HCT116 (cell line): ENCODE measurements around the gene ADAM10. TPM values are rescaled to one million over a fixed set of nuclear protein-coding genes. Genes with fewer than 3 reads are reported as not detected.

Source experiments
- ATAC-seq: fragments of 200-7000 bp; cut with Tn5 transposase; 2 replicates; pipeline ENCODE4 v1.9.1; 2020; ENCODE audit warnings: mild to moderate bottlenecking, moderate library complexity
- BruUV-seq: library from RNA; stranded (reverse); fragments of 400-500 nt; replicated peaks from 2 replicates; lab custom pipeline; 2021; lab: Mats Ljungman, UMichigan
- CTCF ChIA-PET: fragments of 300-600 bp; sonication (Branson Sonifier 250); formaldehyde crosslinking; loops from one replicate; lab custom pipeline; 2021; ENCODE audit warnings: antibody characterized with exemption; lab: Charles Lee
- POLR2A ChIA-PET: fragments of 300-600, 350-600 bp; sonication (Branson Sonifier 250); formaldehyde crosslinking; loops from one replicate; lab custom pipeline; 2021; ENCODE audit warnings: antibody characterized with exemption; lab: Charles Lee
- RAD21 ChIA-PET, 2 experiments: fragments of 300-600 bp; sonication (Branson Sonifier 250); formaldehyde crosslinking; loops; one replicate each; lab custom pipeline; 2023; ENCODE audit warnings: low total read pairs in 2 of 2; ENCODE audit not compliant: uncharacterized antibody in 2 of 2, unreplicated experiment in 2 of 2, low non-redundant PET in 1 of 2; lab: Charles Lee
- DNase-seq: peaks from one replicate; pipeline ENCODE4 v3.0.0-alpha.2; 2010; ENCODE audit warnings: low read depth, low spot score
- H2AFZ ChIP-seq: fragments of 200-600 bp; shearing (Covaris generic), sonication (generic); 2 replicates; pipeline ENCODE4 v1.6.1; 2017; ENCODE audit warnings: low read depth, mixed run types, mixed read lengths, antibody characterized with exemption, low read length; ENCODE audit not compliant: poor library complexity, severe bottlenecking
- H3K27ac ChIP-seq: 2 replicates; pipeline ENCODE4 v1.5.1; 2012; ENCODE audit warnings: low read depth, low read length
- H3K27me3 ChIP-seq: fragments of 200-600 bp; sonication (generic); 2 replicates; pipeline ENCODE4 v1.6.1; 2016; ENCODE audit warnings: mixed run types, low read length, mixed read lengths; ENCODE audit not compliant: insufficient read depth
- H3K36me3 ChIP-seq, 2 experiments: fragments of 200-500 bp in 1 of 2; fragments of 200-600 bp in 1 of 2; sonication (Bioruptor generic) in 1 of 2; sonication (generic) in 1 of 2; 2 replicates each; pipeline versions ENCODE4 v1.5.1 to v1.6.1; 2014 to 2016; ENCODE audit warnings: low read length in 2 of 2, inconsistent platforms in 1 of 2, mixed read lengths in 1 of 2, mixed run types in 1 of 2; ENCODE audit not compliant: insufficient read depth in 2 of 2, control insufficient read depth in 1 of 2
- H3K4me1 ChIP-seq, 2 experiments: fragments of 200-600 bp in 1 of 2; sonication (generic) in 1 of 2; 2 replicates each; pipeline versions ENCODE4 v1.5.1 to v1.6.1; 2012 to 2017; ENCODE audit warnings: low read length in 2 of 2, inconsistent platforms in 1 of 2, mild to moderate bottlenecking in 1 of 2, mixed read lengths in 1 of 2, mixed run types in 1 of 2, moderate library complexity in 1 of 2; ENCODE audit not compliant: insufficient read depth in 2 of 2, control insufficient read depth in 1 of 2
- H3K4me2 ChIP-seq: fragments of 200-600 bp; sonication (generic); 2 replicates; pipeline ENCODE4 v1.6.1; 2017; ENCODE audit warnings: mixed run types, low read length, mixed read lengths
- H3K4me3 ChIP-seq, 2 experiments: fragments of 200-600 bp in 1 of 2; sonication (generic) in 1 of 2; replicated peaks in 1 of 2; 2 replicates each; pipeline ENCODE4 v1.5.1; 2011 to 2016; ENCODE audit warnings: low read length in 2 of 2, control low read depth in 1 of 2, low read depth in 1 of 2, mild to moderate bottlenecking in 1 of 2, mixed read lengths in 1 of 2, mixed run types in 1 of 2
- H3K79me2 ChIP-seq: fragments of 200-600 bp; sonication (generic); 2 replicates; pipeline ENCODE4 v1.6.1; 2017; ENCODE audit warnings: mild to moderate bottlenecking, mixed run types, low read length, moderate library complexity, mixed read lengths; ENCODE audit not compliant: insufficient read depth
- H3K9ac ChIP-seq: fragments of 200-600 bp; sonication (generic); 2 replicates; pipeline ENCODE4 v1.6.1; 2016; ENCODE audit warnings: low read length, mixed read lengths
- H3K9me2 ChIP-seq: fragments of 200-600 bp; sonication (generic), shearing (Covaris generic); 2 replicates; pipeline ENCODE4 v1.6.1; 2017; ENCODE audit warnings: mixed run types, mild to moderate bottlenecking, moderate library complexity; ENCODE audit not compliant: insufficient read depth
- H3K9me3 ChIP-seq, 2 experiments: fragments of 200-500 bp in 1 of 2; fragments of 200-600 bp in 1 of 2; sonication (Bioruptor generic) in 1 of 2; sonication (generic) in 1 of 2; 2 replicates each; pipeline ENCODE4 v1.6.1; 2014 to 2017; ENCODE audit warnings: low read length in 2 of 2, mixed read lengths in 2 of 2, inconsistent platforms in 1 of 2, low read depth in 1 of 2, mild to moderate bottlenecking in 1 of 2, mixed run types in 1 of 2, moderate library complexity in 1 of 2; ENCODE audit not compliant: control insufficient read depth in 1 of 2, insufficient read depth in 1 of 2
- H4K20me1 ChIP-seq: fragments of 200-600 bp; sonication (generic), shearing (Covaris generic); 2 replicates; pipeline ENCODE4 v1.6.1; 2017; ENCODE audit warnings: mixed run types, mild to moderate bottlenecking, moderate library complexity; ENCODE audit not compliant: insufficient read depth
- ATF3 ChIP-seq: IDR thresholded peaks from 2 replicates; pipeline ENCODE4 v1.6.1; 2012
- CBX3 ChIP-seq: IDR thresholded peaks from 2 replicates; pipeline ENCODE4 v1.6.1; 2012; ENCODE audit warnings: low read depth
- CEBPB ChIP-seq: IDR thresholded peaks from 2 replicates; pipeline ENCODE4 v1.6.1; 2012; ENCODE audit warnings: low read depth
- CTCF ChIP-seq, 3 experiments: fragments of 200-600 bp in 1 of 3; sonication (generic) in 1 of 3; IDR thresholded peaks in 2 of 3; conservative IDR thresholded peaks in 1 of 3; 2 replicates each; pipeline ENCODE4 v1.5.1; 2012 to 2017; ENCODE audit warnings: low read depth in 2 of 3, low read length in 2 of 3, antibody characterized with exemption in 1 of 3, borderline replicate concordance in 1 of 3, control low read depth in 1 of 3, mild to moderate bottlenecking in 1 of 3, mixed read lengths in 1 of 3, mixed run types in 1 of 3, moderate library complexity in 1 of 3; ENCODE audit not compliant: insufficient read depth in 1 of 3
- EGR1 ChIP-seq: IDR thresholded peaks from 2 replicates; pipeline ENCODE4 v1.6.1; 2012; ENCODE audit warnings: low read depth
- ELF1 ChIP-seq: IDR thresholded peaks from 2 replicates; pipeline ENCODE4 v1.6.1; 2012; ENCODE audit warnings: low read depth, borderline replicate concordance
- EZH2 ChIP-seq: fragments of 200-600 bp; sonication (generic); IDR thresholded peaks from 2 replicates; pipeline ENCODE4 v1.6.1; 2017; ENCODE audit warnings: antibody characterized with exemption, mixed run types
- EZH2phosphoT487 ChIP-seq: fragments of 200-600 bp; IDR thresholded peaks from 2 replicates; pipeline ENCODE4 v1.6.1; 2018; ENCODE audit warnings: antibody characterized with exemption, borderline replicate concordance
- JUND ChIP-seq: IDR thresholded peaks from 2 replicates; pipeline ENCODE4 v1.6.1; 2012
- MAX ChIP-seq: IDR thresholded peaks from 2 replicates; pipeline ENCODE4 v1.6.1; 2012
- POLR2A ChIP-seq: IDR thresholded peaks from 2 replicates; pipeline ENCODE4 v1.7.0; 2011; ENCODE audit warnings: borderline replicate concordance; ENCODE audit not compliant: insufficient read depth, insufficient read length; ENCODE audit errors: extremely low read depth
- RAD21 ChIP-seq: IDR thresholded peaks from 2 replicates; pipeline ENCODE4 v1.6.1; 2012; ENCODE audit warnings: low read depth, mild to moderate bottlenecking
- REST ChIP-seq: IDR thresholded peaks from 2 replicates; pipeline ENCODE4 v1.6.1; 2012; ENCODE audit warnings: low read depth
- SIN3A ChIP-seq: IDR thresholded peaks from 2 replicates; pipeline ENCODE4 v1.6.1; 2012; ENCODE audit warnings: low read depth
- SP1 ChIP-seq: IDR thresholded peaks from 2 replicates; pipeline ENCODE4 v1.6.1; 2012; ENCODE audit warnings: low read depth
- SRF ChIP-seq: IDR thresholded peaks from 2 replicates; pipeline ENCODE4 v1.6.1; 2012; ENCODE audit warnings: low read depth
- TCF7L2 ChIP-seq: IDR thresholded peaks from 2 replicates; pipeline ENCODE4 v1.7.0; 2011; ENCODE audit warnings: borderline replicate concordance, inconsistent platforms; ENCODE audit not compliant: insufficient read depth, insufficient read length; ENCODE audit errors: extremely low read depth
- ZBTB33 ChIP-seq: IDR thresholded peaks from 2 replicates; pipeline ENCODE4 v1.6.1; 2011; ENCODE audit warnings: mild to moderate bottlenecking, low read length, moderate library complexity; ENCODE audit not compliant: insufficient replicate concordance; ENCODE audit errors: extremely low read depth
- ZFX ChIP-seq: fragments of 450-650 bp; IDR thresholded peaks from 2 replicates; pipeline ENCODE4 v1.6.1; 2017
- ZNF274 ChIP-seq: fragments of 200-500 bp; sonication (Bioruptor generic); IDR thresholded peaks from 2 replicates; pipeline ENCODE4 v1.6.1; 2014; ENCODE audit warnings: mild to moderate bottlenecking, low read depth, low read length, inconsistent platforms
- intact Hi-C: fragments of 100-400 bp; cut with micrococcal nuclease; formaldehyde crosslinking; loops from 2 replicates; pipeline ENCODE4 v1.10.0; 2022
- total RNA-seq: library from RNA; stranded (reverse); gene quantifications from one replicate; pipeline ENCODE4 v1.2.1, GENCODE V29; 2021; ENCODE audit not compliant: unreplicated experiment

Gene ADAM10
- total RNA-seq, 1 experiment from 2014 or later: 158 TPM

- Histone ChIP-seq H3K9me3 (no peaks in the 10 kb centered on the region), H3K9ac (no peak overlapping the region), H3K79me2 (no peaks in the 10 kb centered on the region; the same call in 1 of the 2 replicates), H3K9me2 (no peaks in the 10 kb centered on the region), H3K27me3 (no peaks in the 10 kb centered on the region), H4K20me1 (no peaks in the 10 kb centered on the region), H2AFZ (no peak overlapping the region), H3K4me3 (no peak overlapping the region), H3K4me2 (no peak overlapping the region), H3K27ac (no peak overlapping the region), H3K4me1 (peaks cover 8 to 11% of the 10 kb centered on the region in 2 experiments; a peak in 3 of 4 replicates), H3K36me3 (0 out of 4 replicates have a peak, but pooled peaks cover 0 to under 1% of the 10 kb centered on the region in 2 experiments)
- ChIA-PET CTCF (interaction anchor here (1.4 kb wide), 1 partner anchor 27 kb away, joined by 3 read pairs; the partner anchor contains the start of gene MINDY2), POLR2A (no interaction called here), RAD21 (no interaction called here)
- TF ChIP-seq EZH2phosphoT487: no peak
- no peak for TF ChIP-seq ZNF274
- TF ChIP-seq ZFX: no peak
- TF ChIP-seq RAD21: no peak
- no peak for TF ChIP-seq ELF1
- TF ChIP-seq EZH2: no peak
- no peak for TF ChIP-seq POLR2A
- no peak for TF ChIP-seq SRF
- no peak for TF ChIP-seq ATF3
- TF ChIP-seq SIN3A: no peak
- TF ChIP-seq EGR1: no peak
- TF ChIP-seq JUND: no peak
- no peak for TF ChIP-seq CTCF (IDR thresholded peaks at IDR 0.05 in 2 of 3, conservative IDR thresholded peaks at IDR 0.05 in 1 of 3; ENCODE audit: borderline replicate concordance in 1 of 3, insufficient read depth in 1 of 3, low read depth in 2 of 3, low read length in 2 of 3)
- no peak for TF ChIP-seq REST
- no peak for TF ChIP-seq TCF7L2
- no peak for TF ChIP-seq ZBTB33
- no peak for TF ChIP-seq CEBPB
- TF ChIP-seq SP1: no peak
- TF ChIP-seq MAX: no peak
- TF ChIP-seq CBX3: no peak
- no peak for ATAC-seq
- intact Hi-C loops: no loop called here
- DNase-seq: no peak
- BruUV-seq: no TSS peak
These were observed 48.0 kb upstream of the ADAM10 start for GRCh38 chr15:58797505-58797904.
